ENCODE data around the gene ATXN2L. TPM values are rescaled to one million over a fixed set of nuclear protein-coding genes. Genes with fewer than 3 reads are reported as not detected.
A peak's percentile ranks its signal among the peaks of the same experiment; 100 is the strongest.
"Not testable (repeated sequence)": the region's sequence is repeated elsewhere in the genome, so short reads cannot be mapped to it uniquely, and the experiment has no call there.

ATXN2L gene
- total RNA-seq, 1 experiment from 2014 or later = 43.6 TPM

DNA sequence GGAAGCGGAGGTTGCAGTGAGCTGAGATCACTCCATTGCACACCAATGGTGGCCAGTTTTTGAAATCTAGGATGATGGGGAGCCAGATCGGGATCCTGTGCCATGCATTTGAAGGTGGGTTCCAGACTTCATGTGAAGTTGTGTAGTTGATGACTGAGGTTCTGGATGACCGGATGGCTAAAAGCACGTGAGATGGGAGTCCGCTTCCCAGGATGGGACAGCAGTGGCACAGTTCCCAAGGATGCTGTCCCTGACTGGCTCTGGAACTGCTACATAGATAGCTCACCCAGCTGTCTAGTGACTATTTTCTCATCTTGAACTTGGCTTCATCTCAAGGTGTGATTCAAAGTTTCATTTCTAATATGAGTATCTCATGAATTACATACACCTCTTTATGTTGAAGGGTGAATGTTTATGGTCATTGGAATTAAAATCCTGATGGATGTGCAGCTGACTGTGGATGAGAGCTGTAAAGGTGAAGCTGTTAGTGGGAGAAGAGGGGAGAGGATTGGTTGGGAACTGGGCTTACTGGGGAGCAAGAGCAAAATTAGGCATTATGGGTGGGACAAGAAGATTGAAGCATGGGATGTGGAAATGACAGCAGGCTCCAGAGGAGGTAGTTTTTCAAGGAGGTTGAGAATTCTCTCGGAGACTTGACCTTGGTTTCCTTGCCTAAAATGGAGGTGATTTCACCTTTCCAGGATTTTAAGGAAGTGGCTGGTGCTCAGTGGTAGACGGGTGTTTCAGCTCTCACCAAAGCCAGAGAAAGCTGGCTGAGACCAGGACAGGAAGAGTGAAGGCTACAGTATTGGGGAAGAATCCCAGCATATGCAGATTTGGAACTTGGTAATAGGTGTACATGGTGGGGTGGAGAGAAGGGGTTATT lies 15.1 kb downstream of the ATXN2L start:
- DNase-seq (ENCODE audit: low read depth) = no peak

- DNase-seq (ENCODE audit: low read depth) = no peak
These were observed 15.7 kb downstream of the ATXN2L start for GRCh38 chr16:28838558-28838918.

DNA sequence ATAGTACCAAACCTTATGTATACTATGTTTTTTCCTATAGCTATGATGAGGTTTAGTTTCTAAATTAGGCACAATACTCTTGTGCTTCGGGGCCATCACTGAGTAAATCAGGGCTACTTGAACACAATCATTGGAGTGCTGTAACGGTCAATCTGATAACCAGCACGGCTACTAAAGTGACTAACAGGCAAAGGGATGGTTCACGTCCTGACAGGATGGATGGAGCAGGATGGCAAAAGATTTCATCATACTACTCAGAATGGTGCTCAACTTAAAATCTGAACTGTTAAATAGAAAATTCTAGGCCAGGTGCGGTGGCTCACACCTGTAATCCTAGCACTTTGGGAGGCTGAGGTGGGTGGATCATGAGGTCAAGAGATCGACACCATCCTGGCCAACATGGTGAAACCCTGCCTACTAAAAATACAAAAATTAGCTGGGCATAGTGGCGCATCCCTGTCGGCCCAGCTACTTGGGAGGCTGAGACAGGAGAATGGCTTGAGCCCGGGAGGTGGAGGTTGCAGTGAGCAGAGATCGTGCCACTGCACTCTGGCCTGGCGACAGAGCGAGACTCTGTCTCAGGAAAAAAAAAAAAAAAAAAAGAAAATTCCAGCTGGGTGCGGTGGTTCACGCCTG lies 16.3 kb downstream of the ATXN2L start:
- no peak for DNase-seq (ENCODE audit: low read depth)

- DNase-seq (ENCODE audit: low read depth) = no peak
These were observed 17.1 kb downstream of the ATXN2L start for GRCh38 chr16:28839899-28840298.

GRCh38 chr16:28842696-28843095 lies 19.9 kb downstream of the ATXN2L start:
- no peak for DNase-seq (ENCODE audit: low read depth)

DNA sequence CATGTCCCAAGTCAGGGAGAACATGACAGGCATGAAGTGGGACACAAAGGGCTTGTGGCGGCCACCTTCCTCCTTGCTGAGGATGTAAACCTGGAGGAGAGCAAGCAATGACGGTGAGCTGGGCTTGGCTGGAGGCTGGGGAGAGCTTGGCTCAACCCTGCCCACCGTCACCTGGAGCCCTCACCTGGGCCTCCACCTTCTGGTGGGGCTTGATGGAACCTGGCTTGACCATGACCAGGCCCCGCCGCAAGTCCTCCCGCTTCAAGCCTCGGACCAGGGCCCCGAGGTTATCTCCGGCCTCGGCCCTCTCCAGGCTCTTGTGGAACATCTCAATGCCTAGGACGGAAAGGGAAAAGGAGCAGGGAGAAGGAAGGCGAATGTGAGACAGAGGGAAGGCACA lies 21.0 kb downstream of the ATXN2L start:
- DNase-seq (ENCODE audit: low read depth) = no peak

DNA sequence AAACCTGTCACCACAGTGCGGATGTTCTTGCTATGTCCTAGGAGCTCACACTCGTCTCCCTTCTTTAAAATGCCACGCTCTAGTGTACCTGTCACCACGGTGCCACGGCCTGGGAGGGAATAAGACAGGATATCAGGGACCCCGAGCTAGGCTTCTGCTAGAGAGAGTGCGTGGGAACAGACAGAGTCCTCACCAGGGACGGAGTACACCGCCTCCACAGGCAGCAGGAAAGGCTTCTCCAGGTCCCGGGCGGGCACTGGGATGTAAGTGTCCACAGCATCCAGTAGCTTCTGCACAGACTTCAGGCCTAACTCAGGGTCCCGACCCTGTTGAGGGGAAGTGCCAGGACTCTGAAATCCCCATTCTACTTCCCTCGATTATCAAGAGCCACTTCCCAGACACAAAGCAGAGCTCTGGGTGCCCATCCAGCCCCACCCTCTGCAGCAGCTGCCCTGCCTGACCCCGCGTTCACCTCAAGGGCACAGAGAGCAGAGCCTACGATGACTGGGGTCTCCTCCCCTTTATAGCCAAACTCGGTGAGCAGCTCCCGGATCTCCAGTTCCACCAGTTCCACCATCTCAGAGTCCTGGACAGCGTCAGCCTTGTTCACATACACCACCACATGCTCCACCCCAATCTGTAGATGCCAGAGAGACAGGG lies 21.6 kb downstream of the ATXN2L start:
- no peak for DNase-seq (ENCODE audit: low read depth)

DNA sequence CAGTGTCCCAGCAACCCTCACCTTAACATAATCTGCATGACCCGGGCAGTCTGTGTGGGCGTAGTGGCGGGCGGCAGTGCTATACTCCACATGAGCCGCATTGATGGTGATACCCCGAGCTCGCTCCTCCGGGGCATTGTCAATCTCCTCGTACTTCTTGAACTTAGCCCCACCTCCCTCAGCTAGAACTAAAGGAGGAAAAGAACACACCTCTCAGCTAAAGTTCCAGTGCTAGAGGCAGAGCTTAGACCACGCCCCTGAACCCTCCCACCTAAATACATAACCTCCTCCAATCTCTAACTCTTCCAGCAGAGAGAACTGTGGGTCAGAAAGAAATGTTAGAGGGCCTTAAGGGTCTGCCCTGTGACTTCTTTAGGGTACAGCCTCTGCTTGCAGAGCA lies 22.5 kb downstream of the ATXN2L start:
- DNase-seq (ENCODE audit: low read depth) = peak; percentile 37

DNA sequence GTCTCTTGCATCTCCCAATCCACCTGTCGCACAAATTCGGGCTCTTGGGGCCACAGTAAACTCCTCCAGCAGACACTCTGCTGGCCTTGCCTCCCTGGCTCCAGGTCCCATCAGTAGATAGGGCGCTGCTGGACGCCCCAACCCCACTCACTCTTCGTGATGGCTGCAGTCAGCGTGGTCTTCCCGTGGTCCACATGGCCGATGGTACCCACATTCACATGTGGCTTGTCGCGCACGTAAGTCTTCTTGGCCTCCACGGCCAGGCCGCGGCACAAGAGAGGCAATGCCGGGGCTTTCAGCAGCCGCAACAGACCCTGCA lies 22.9 kb downstream of the ATXN2L start:
- DNase-seq (ENCODE audit: low read depth) = no peak

GRCh38 chr16:28846080-28846932 lies 23.5 kb downstream of the ATXN2L start, which contains the start of gene TUFM:
Gene TUFM (minus strand): TSS chr16:28846348. CDS start chr16:28846269, 79 bp downstream.
- peak; percentile 97 for DNase-seq (ENCODE audit: low read depth)

DNA sequence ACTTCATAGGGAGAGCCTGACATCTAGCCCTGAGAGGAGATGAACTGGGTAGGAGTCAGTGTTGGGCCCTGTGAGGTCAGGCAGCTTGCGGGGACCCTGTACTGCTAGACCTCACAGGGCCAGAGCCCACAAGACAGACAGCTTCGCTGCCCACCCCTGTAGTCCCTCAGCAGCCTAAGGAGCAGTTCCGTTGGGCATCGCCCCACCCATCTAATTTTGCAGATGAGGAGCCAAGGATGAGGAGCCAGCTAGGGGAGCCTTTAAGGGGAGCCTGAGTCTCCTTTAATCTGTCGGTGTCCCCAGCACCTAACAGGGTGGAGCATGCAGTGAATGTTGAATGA lies 24.1 kb downstream of the ATXN2L start:
- DNase-seq (ENCODE audit: low read depth) = no peak

DNA sequence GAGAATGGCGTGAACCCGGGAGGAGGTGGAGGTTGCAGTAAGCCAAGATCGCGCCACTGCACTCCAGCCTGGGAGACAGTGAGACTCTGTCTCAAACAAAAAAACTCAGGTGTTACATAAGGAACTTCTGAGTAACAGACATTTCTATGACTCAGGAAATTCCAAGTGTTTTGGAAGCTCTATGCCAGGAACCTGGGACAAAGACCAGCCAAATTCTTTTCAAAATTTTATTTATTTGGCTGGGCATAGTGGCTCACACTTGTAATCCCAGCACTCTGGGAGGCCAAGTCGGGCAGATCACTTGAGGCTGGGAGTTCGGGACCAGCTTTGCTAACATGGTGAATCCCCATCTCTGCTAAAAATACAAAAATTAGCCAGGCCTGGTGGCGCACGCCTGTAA lies 35.6 kb downstream of the ATXN2L start:
- peak; percentile 81 for DNase-seq (ENCODE audit: low read depth)

DNA sequence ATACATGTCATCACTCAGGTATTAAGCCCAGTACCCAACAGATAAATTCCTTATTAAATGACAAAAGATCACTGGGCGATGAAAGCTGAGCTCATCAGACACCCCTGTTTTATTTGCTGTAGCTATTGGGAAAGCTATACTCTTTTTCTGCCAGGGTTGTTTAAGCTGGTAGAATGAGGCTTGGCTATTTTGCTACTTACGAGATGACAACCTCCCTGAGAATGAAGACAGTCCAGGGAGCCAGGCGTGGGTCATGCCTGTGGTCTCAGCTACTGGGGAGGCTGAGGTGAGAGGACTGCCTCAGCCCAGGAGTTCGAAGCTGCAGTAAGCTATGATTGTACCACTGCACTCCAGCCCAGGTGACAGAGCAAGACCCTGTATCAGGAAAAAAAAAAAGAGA lies 36.5 kb downstream of the ATXN2L start:
- peak; percentile 44 for DNase-seq (ENCODE audit: low read depth)

- peak; percentile 29 for DNase-seq (ENCODE audit: low read depth)
These were observed 41.4 kb downstream of the ATXN2L start for GRCh38 chr16:28863929-28864793.

DNA sequence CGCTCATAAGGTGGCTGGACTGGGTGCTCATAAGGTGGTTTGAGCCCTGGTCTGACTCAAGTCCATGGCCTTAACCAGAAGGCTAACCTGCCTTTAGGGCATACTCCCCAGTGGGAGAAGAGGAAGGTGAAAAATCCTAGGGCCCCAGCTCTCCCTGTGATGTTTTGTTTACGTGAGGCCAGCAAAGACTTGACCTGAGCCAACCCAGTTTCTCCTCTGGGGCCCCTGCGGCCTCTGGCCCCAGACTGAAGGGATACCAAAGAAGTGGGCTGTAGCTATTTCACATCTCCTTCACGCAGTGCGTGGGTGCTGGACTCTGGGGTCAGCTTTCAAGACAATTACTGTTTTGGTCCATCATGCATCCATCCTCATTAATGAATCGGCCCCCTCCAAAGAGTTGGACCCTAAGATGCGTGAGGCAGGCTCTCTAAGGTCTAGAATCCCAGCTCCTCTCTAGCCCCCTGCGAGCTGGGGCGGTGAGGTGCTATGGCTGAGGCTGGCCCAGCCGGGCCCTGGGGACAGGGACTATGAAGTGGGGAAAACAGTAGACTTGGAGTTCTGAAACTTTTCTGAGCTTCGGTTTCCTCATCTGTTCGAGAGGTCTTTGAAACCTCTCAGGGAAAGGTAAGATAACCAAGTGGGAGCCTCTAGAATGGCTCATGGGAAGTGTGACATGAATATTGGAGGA lies 42.3 kb downstream of the ATXN2L start:
- DNase-seq (ENCODE audit: low read depth) = no peak

- no peak for DNase-seq (ENCODE audit: low read depth)
These were observed 43.1 kb downstream of the ATXN2L start for GRCh38 chr16:28865722-28866453.

- DNase-seq (ENCODE audit: low read depth) = no peak
These were observed 43.6 kb downstream of the ATXN2L start for GRCh38 chr16:28866454-28866804.

GRCh38 chr16:28867241-28867640 lies 44.4 kb downstream of the ATXN2L start:
- no peak for DNase-seq (ENCODE audit: low read depth)

GRCh38 chr16:28867646-28868045 lies 44.8 kb downstream of the ATXN2L start:
- DNase-seq (ENCODE audit: low read depth) = not testable (repeated sequence)

GRCh38 chr16:28869201-28869600 lies 46.4 kb downstream of the ATXN2L start:
- DNase-seq (ENCODE audit: low read depth) = no peak
